Testis (tissue), 3 donors: Measurements from ENCODE around the gene TSC22D1. TPM values are rescaled to one million over a fixed set of nuclear protein-coding genes. Genes with fewer than 3 reads are reported as not detected.

ENCODE experiments used
- DNase-seq: peaks from one replicate; pipeline ENCODE4 v3.0.0-alpha.2; 2019
- H3K27ac ChIP-seq, 2 donors: fragments of 200-600 bp; sonication (generic); one replicate each; pipeline ENCODE4 v1.5.1; 2019
- H3K27me3 ChIP-seq: fragments of 200-600 bp; sonication (generic); one replicate; pipeline ENCODE4 v1.5.1; 2019
- H3K36me3 ChIP-seq: fragments of 200-600 bp; sonication (generic); one replicate; pipeline ENCODE4 v1.5.1; 2017; ENCODE audit warnings: low read depth; ENCODE audit errors: missing control alignments
- H3K4me1 ChIP-seq: fragments of 200-600 bp; sonication (generic); one replicate; pipeline ENCODE4 v1.5.1; 2019
- H3K4me3 ChIP-seq, 2 donors: fragments of 200-600 bp; sonication (generic); one replicate each; pipeline ENCODE4 v1.5.1; 2017 to 2019
- H3K9me3 ChIP-seq: fragments of 200-600 bp; sonication (generic); one replicate; pipeline ENCODE4 v1.5.1; 2017
- POLR2A ChIP-seq: fragments of 450-650 bp; IDR thresholded peaks from one replicate; pipeline ENCODE4 v1.6.1; 2017; ENCODE audit warnings: antibody characterized with exemption, mild to moderate bottlenecking, moderate library complexity
- WGBS, 2 donors: methylation state at CpG; one replicate each; pipeline ENCODE4 v1.1.5; 2018; 5-methylcytosine and 5-hydroxymethylcytosine counted together
- intact Hi-C: fragments of 100-400 bp; cut with DNase I; formaldehyde crosslinking; loops from one replicate; pipeline ENCODE4 v1.15.1; 2023; ENCODE audit warnings: low total_unique reads
- polyA plus RNA-seq: library from polyadenylated mRNA; stranded (reverse); fragments of 350-450 nt; fragmentation: Illumina TruSeq; extraction: RNeasy Lipid Tissue Mini Kit (QIAGEN cat#74804); gene quantifications from one replicate; pipeline ENCODE4 v1.2.3, GENCODE V29; 2014; ENCODE audit warnings: low read depth, low replicate concordance; ENCODE audit not compliant: insufficient read depth
- total RNA-seq, 2 donors: library from RNA; depleted of rRNA; stranded (reverse); fragments of >200 nt; gene quantifications; one replicate each; pipeline ENCODE4 v1.2.3, GENCODE V29; 2016
- TF ChIP-seq, protein P1 (sequence below), 3 experiments: fragments of 450-650 bp in 2 of 3; fragments of 200-600 bp in 1 of 3; sonication (generic) in 1 of 3; IDR thresholded peaks; one replicate each; pipeline ENCODE4 v1.5.1; 2016 to 2019; ENCODE audit warnings: antibody characterized with exemption in 3 of 3, mild to moderate bottlenecking in 2 of 3, moderate library complexity in 1 of 3

The TSC22D1 gene
- total and polyA plus RNA-seq, 3 donors from 2014 or later: 189 to 227 (median 193) TPM

DNA sequence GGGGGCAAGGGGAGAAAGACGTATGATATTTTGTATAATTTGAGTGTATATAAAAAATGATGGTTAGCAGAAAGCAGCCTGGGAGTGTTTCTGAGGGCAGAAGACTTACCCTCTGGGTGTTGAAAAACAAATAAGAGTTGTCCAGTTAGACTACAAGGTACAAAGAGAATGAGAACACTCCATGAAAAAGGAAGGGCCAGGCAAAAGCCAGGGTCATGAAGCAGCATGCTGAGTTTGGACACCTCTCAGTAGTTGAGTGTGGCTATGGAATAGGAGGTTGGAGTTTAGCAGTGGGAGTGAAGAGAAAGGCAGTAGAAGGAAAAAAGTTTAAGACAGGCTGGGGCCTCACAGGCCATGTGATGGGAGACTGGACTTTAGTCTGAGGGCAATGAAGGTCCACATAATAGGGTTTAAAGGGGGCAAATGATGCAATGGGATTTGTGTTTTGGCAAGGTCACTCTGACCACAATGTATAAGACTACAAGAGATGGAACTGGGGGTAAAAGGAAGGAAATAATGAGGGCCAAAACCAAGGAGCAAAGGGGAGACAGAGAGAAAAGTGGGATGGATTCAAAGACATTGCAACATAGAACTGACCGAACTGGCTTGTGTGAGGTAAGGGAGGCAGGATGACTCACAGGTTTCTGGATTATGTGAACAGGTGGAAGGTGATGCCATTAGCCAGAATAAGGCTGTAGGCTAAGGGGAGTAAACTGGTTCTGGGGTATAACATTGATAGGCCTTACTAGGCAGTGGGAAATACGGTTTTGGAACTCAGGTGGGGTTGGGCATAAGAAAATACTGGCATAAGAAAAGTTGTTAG, 125.9 kb downstream of the TSC22D1 start:
- no peak overlapping the region for H3K4me3 ChIP-seq
- no peaks in the 10 kb centered on the region for H3K9me3 ChIP-seq
- intact Hi-C loops: no loop called here
- no peaks in the 10 kb centered on the region for H3K36me3 ChIP-seq
- no peak for DNase-seq
- H3K4me1 ChIP-seq: no peaks in the 10 kb centered on the region
- no peaks in the 10 kb centered on the region for H3K27me3 ChIP-seq
- 84% methylated on average over 3 of the region's 3 CpGs for WGBS, 2 donors
- no peak overlapping the region for H3K27ac ChIP-seq
- TF ChIP-seq POLR2A: no peak
- TF ChIP-seq, protein P1, sequence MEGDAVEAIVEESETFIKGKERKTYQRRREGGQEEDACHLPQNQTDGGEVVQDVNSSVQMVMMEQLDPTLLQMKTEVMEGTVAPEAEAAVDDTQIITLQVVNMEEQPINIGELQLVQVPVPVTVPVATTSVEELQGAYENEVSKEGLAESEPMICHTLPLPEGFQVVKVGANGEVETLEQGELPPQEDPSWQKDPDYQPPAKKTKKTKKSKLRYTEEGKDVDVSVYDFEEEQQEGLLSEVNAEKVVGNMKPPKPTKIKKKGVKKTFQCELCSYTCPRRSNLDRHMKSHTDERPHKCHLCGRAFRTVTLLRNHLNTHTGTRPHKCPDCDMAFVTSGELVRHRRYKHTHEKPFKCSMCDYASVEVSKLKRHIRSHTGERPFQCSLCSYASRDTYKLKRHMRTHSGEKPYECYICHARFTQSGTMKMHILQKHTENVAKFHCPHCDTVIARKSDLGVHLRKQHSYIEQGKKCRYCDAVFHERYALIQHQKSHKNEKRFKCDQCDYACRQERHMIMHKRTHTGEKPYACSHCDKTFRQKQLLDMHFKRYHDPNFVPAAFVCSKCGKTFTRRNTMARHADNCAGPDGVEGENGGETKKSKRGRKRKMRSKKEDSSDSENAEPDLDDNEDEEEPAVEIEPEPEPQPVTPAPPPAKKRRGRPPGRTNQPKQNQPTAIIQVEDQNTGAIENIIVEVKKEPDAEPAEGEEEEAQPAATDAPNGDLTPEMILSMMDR (IDR thresholded peaks at IDR 0.05): no peak

DNA sequence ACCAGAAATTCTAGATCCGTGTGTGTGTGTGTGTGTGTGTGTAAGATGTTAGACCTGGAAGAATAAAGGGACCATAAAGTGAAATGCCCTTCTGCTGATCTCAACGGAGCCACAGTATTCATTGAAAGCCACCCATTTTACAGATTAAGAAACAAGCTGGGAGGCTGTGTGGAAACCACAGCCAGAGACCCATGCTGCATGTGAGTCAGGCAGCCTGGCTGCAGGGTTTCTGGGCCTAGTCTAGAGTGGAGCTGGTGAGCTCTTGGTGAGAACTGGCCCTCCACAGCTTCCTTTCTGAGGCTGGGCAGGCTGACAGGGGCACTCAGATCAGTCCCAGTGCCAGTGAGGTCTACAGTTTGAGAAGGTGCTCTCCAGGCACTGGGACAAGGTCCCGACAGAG, 127.3 kb downstream of the TSC22D1 start:
- Histone ChIP-seq H3K27ac (no peak overlapping the region), H3K27me3 (no peaks in the 10 kb centered on the region), H3K36me3 (no peaks in the 10 kb centered on the region), H3K4me3 (no peak overlapping the region), H3K4me1 (no peaks in the 10 kb centered on the region), H3K9me3 (no peaks in the 10 kb centered on the region)
- WGBS, 2 donors: 67 to 80% methylated on average over 3 of the region's 3 CpGs
- intact Hi-C loops: no loop called here
- TF ChIP-seq, protein P1 (IDR thresholded peaks at IDR 0.05): no peak
- TF ChIP-seq POLR2A: no peak
- DNase-seq: no peak

DNA sequence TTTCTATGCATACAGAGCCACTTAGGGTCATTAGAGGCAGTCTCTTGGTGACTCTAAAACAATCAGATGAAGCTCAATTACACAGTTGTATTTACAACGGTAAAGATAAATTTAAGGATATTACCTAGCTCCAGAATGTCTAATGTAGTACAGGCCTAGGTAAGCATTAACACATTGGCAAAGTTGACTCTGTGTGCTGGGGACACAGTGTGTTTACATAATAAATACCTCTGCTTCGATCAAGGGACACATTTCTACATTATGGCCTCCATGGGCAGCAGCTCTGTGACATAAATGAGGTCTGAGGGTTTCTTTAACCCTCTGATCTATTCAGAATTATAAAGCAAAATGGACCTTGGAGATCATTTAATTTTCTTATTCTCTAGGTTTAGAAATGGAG, 127.8 kb downstream of the TSC22D1 start:
- Histone ChIP-seq H3K9me3 (no peaks in the 10 kb centered on the region), H3K36me3 (no peaks in the 10 kb centered on the region), H3K4me3 (no peak overlapping the region), H3K27ac (no peak overlapping the region), H3K27me3 (no peaks in the 10 kb centered on the region), H3K4me1 (no peaks in the 10 kb centered on the region)
- DNase-seq: no peak
- WGBS, 2 donors: 80 to 91% methylated on average over 2 of the region's 2 CpGs
- intact Hi-C loops: no loop called here
- TF ChIP-seq, protein P1 (IDR thresholded peaks at IDR 0.05): no peak
- TF ChIP-seq POLR2A: no peak

DNA sequence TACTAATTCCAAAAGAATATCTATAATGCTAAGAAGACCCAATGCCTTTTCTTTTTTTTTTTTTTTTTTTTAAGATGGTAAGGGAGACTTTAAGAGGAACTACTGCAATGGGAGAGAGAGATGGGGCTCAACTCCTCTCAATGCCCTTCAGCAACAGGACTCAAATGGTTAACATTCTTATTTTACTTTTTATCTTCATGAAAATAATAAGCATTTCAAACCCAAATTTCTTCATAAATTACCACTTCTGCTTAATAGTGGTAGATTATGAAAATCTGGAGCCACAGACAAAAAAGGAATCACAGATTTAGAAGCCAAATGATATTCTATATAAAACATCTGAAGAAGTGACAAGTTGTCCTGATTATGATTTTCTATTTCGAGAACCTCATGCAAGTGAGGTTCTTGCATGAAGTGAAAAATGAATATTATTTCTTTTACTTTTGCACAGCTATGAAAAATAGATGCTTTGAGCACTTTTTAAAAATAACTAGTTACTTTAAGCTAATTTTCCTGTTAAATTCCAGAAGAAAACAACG, 128.3 kb downstream of the TSC22D1 start:
- TF ChIP-seq, protein P1 (IDR thresholded peaks at IDR 0.05): no peak
- no peak for TF ChIP-seq POLR2A
- 88 to 91% methylated on average over 2 of the region's 2 CpGs for WGBS, 2 donors
- intact Hi-C loops: no loop called here

More for the DNA sequence above, 128.3 kb downstream of the TSC22D1 start:
- H3K4me1 ChIP-seq: no peaks in the 10 kb centered on the region
- H3K27me3 ChIP-seq: no peaks in the 10 kb centered on the region
- H3K4me3 ChIP-seq: no peak overlapping the region
- DNase-seq: no peak
- H3K36me3 ChIP-seq: no peaks in the 10 kb centered on the region
- no peaks in the 10 kb centered on the region for H3K9me3 ChIP-seq
- H3K27ac ChIP-seq: no peak overlapping the region
